HG03095 (cell line): ENCODE measurements around the gene RDH11.
"Not testable (repeated sequence)": the region's sequence is repeated elsewhere in the genome, so short reads cannot be mapped to it uniquely, and the experiment has no call there.

Experiments used
- ATAC-seq: cut with Tn5 transposase; IDR thresholded peaks from one replicate; pipeline ENCODE4 v1.9.1; 2021; ENCODE audit warnings: moderate library complexity; ENCODE audit not compliant: unreplicated experiment

RDH11 gene, protein sequence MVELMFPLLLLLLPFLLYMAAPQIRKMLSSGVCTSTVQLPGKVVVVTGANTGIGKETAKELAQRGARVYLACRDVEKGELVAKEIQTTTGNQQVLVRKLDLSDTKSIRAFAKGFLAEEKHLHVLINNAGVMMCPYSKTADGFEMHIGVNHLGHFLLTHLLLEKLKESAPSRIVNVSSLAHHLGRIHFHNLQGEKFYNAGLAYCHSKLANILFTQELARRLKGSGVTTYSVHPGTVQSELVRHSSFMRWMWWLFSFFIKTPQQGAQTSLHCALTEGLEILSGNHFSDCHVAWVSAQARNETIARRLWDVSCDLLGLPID

GRCh38 chr14:67695394-67695949 is at the start of gene RDH11:
Gene RDH11 (minus strand): TSS chr14:67695764. CDS start chr14:67695703, 61 bp downstream.
- peak; percentile 90 for ATAC-seq

DNA sequence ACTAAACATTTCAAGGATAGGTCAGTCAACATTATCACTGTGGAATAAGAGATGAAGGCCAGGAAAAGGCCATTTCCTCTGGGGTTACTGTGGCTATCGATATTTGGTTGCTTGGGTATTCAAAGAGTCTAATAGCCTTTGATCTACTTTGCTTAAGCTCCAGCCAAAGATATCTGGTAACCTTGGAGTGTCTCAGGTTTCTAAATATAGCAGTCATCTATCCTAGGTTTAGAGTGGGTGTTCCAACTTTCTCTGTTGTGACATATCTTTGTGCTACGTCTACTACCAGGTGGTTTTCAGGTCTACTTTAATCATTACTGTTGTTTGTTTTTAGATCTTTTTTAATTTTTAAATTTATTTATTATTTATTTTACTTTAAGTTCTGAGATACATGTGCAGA is 48.5 kb upstream of the RDH11 start:
- no peak for ATAC-seq

DNA sequence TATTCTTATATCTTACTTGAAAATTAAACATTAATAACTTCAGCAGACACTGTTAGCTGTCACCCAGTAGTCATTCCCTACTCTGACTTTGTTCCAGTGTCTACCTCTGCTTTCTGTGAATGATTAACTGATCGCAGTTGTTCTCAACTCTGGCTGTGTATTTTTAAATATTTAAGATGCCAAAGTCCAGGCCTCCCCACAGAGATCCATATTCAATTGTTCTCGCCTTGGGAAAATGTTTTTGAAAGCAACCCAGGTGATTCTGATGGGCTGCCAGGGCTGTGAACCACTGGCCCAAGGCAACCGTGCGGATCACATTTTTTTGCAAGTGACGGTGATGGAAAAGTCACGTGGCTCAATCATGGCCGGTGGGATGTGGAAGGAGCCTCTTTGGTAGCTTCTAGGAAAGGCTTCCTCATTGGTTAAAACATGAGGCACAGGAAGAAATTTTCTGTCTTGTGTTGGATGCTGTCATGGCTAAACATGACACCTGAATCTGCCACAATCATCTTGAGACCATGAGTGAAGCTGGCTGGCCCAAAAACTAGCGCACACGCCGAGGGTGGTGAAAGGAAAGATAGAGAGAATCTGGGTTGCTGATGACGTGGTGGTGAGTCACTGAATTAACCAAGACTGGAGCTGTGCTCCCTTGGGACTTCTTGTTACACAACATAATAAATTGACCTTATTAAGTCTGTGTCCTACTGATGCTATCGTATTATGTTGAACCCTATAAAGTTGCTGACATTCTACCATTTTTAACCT is 43.4 kb upstream of the RDH11 start:
- no peak for ATAC-seq

DNA sequence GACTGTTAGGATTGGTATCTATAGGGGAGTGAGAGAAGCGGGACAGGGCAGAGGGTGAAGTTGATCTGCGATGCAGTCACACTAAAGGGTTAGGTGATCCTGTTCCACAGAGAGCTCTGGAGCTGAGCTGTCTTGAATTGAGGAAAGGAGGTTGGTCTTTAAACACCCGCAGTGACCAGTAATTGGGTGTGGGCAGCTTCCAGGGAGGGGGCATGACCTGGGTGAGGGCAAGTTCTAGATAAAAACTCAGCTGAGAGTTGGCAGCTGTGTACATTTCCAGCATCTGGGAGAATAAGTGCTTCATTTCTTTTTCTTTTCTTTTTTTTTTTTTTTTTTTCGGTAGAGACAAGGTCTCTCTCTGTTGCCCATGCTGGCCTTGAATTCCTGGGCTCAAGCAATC is 41.2 kb upstream of the RDH11 start:
- no peak for ATAC-seq

DNA sequence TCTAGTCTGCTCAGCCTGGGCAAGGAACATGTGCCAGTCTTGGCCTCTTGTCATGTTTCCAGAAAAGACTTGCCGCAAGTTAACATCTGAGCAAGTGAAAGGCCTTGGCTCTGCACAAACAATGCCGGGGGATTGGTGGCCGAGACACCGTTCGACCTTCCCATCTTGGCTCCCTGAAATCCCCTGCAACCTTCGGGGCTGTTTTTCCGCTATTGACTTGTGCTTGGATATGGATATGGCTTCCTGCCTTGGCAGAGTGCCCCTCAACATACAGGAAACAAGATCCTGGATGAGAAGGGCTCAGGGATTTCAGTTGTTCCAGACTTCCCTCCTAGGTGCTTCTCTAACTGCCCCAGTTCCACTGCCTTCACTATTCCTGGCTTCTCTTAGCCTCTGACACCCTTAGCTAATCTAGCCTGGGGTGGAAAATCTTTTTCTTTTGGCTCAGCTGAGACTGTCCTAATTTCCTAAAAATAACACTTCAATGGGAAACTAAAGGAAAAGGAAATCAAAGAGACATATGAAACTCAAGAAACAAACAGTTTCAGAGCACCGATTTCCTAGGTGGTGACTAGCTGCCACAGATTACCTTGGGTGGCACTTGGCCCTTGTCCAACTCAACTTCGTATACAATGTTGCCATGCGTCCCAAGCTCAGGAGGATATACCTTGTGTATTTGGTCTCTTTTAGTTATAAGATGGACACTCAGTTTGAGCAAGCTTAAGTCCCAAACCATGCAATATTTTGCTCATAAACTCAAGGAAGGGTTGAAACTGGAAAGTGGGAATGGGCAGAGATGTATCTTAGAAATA is 40.0 kb upstream of the RDH11 start:
- no peak for ATAC-seq

GRCh38 chr14:67734675-67735074 is 39.1 kb upstream of the RDH11 start:
- no peak for ATAC-seq

DNA sequence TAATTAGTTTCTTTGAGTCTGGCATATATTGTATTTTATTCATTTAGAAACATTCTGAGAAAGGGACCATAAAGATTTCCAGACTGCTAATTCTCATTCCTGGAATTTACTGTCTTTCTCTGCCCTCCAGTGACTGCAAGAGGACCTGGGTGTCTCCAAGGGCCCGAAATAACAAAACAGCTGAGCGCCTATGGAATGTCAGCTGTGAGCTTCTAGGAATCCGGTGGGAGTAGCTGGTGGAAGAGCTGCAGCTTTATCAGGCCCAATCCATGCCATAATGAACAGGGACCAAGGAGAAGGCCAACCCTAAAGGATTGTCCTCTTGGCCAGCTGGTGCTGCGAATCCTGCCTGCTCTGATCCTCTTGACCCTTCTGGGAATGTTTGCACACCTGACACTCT is 38.1 kb upstream of the RDH11 start:
- ATAC-seq, result no peak

GRCh38 chr14:67729072-67729885 is 33.7 kb upstream of the RDH11 start:
- ATAC-seq, result no peak

DNA sequence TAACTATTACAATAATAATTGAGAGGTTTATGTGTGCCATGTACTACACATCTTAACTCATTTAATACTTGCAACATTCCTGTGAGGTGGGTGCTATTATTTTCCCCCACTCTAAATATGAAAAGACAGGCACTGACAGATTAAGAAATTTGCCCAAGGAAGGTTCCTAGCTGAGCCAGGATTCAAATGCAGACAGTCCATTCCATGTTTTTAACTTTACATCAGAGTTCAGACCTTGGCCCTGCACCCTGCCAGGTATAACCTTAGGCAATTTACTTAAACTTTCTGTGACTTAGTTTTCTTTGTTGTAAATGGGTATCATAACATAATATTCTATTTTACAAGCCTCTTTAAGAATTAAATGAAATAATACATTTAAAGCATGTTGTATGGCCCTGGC is 32.7 kb upstream of the RDH11 start:
- no peak for ATAC-seq

DNA sequence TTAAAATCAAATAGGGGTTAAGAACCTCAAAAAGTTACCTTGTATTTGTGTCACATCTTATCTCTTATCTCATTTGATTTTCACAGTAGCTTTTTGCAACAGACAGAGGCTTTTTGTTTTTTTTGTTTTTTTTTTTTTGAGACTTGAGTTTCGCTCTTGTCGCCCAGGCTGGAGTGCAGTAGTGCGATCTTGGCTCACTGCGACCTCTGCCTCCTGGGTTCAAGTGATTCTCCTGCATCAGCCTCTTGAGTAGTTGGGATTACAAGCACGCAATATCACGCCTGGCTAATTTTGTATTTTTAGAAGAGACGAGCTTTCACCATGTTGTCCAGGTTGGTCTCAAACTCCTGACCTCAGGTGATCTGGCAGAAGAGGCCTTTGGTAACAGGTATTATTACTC is 31.8 kb upstream of the RDH11 start:
- ATAC-seq, result no peak

GRCh38 chr14:67725171-67725570 is 29.6 kb upstream of the RDH11 start:
- ATAC-seq, result no peak

DNA sequence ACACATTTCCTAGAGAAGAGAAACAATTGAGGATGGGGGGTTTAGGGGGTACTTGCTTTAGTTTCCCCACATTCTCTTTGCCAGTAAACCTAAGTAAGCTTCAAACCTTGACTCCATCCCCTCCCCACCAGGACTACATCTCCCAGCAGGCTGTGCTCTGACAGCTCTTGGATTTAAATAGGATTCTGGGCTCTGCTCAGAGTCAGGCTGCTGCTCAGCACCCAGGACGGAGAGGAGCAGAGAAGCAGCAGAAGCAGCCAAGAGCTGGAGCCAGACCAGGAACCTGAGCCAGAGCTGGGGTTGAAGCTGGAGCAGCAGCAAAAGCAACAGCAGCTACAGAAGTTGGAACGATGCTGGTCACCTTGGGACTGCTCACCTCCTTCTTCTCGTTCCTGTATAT is 26.7 kb upstream of the RDH11 start:
- no peak for ATAC-seq

DNA sequence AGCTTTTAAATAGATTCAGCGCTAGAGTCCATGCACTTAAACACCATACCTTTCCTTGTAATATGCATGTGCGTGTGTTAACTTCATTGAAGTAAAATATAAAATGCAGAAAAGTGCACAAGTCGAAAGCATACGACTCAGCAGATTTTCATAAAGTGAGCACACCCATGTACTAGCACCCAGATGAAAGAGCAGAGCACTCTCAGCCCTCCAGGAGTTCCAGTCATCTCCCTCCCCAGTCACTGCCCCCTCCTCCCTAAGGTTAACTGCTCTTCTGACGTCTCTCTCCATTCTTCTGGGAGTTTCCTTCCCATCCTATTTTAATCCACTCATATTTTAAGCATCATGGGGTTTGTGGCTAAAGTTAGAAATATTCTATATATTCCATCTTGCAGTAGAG is 26.3 kb upstream of the RDH11 start:
- ATAC-seq, result no peak

GRCh38 chr14:67719866-67720265 is 24.3 kb upstream of the RDH11 start:
- no peak for ATAC-seq

DNA sequence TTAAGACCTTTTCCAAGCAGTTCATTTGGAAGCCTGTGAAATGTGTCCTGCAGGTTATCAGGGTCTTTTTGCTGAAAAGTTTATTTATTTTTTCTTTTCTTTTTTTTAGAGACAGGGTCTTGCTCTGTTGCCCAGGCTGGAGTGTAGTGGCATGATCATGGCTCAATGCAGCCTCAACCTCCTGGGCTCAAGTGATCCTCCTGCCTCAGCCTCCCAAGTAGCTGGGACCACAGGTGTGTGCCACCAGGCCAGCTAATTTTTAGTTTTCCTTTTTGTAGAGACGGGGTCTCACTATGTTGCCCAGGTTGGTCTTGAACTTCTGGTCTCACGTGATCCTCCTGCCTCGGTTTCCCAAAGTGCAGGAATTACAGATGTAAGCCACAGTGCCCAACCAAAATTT is 23.8 kb upstream of the RDH11 start:
- ATAC-seq, result not testable (repeated sequence)

GRCh38 chr14:67718265-67718664 is 22.7 kb upstream of the RDH11 start:
- no peak for ATAC-seq

DNA sequence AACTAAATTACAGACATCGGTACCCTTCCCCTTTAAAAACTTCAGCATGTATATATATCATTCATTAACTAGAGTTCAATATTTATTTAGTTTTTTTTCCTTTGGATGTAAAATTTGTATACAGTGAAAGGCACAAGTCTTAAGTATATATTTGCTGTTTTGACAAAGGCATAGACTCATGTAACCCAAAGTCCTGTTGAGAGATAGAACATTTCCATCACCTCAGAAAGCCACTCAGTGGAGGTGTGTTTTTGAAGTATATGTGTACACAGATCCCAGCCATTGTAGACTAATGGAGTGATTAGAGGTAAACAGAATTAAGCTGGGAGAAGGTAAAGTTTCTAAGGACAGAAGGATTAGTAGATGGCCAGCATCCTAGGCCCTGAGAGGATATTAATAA is 21.5 kb upstream of the RDH11 start:
- no peak for ATAC-seq

GRCh38 chr14:67710209-67710608 is 14.6 kb upstream of the RDH11 start:
- ATAC-seq, result no peak

GRCh38 chr14:67709796-67710195 is 14.2 kb upstream of the RDH11 start:
- ATAC-seq, result not testable (repeated sequence)

DNA sequence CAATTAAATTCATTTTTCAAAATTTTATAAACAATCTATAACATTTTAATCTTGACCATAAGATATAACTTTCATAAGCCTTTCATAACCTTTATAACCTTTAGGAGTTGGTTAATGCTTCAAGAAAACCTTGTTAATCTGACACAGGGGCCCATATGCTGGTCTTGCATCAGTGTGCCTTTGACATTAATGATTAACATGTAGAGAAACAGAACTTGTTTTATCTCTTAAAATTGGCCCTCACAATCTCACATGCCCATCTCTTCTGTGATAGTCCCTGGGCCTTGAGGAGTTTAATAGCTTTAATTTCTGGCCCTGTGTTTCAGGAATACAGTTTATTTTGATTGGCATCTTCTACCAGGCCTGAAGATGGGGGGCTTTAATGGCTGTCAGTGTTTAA is 13.8 kb upstream of the RDH11 start:
- not testable (repeated sequence) for ATAC-seq
